GM12891 (cell line): ENCODE results near the gene MICAL3.

Experiments used
- DNase-seq: peaks from one replicate; pipeline ENCODE4 v3.0.0; 2011; ENCODE audit warnings: low spot score; ENCODE audit not compliant: insufficient read length
- FAIRE-seq: peaks from 2 replicates; lab custom pipeline; 2011; peaks lifted over from hg19 to GRCh38; lab: Jason Lieb, UNC
- PAX5 ChIP-seq: IDR thresholded peaks from 2 replicates; pipeline ENCODE4 v1.6.1; 2011; ENCODE audit warnings: low read length, moderate library complexity, mild to moderate bottlenecking; ENCODE audit not compliant: insufficient read depth, severe bottlenecking
- POLR2A ChIP-seq: IDR thresholded peaks from 2 replicates; pipeline ENCODE4 v1.6.1; 2011; ENCODE audit warnings: low read depth, low read length, control low read depth
- POLR2AphosphoS5 ChIP-seq: IDR thresholded peaks from 2 replicates; pipeline ENCODE4 v1.6.1; 2011; ENCODE audit warnings: low read depth, low read length, control low read depth
- POU2F2 ChIP-seq: IDR thresholded peaks from 2 replicates; pipeline ENCODE4 v1.6.1; 2011; ENCODE audit warnings: low read depth, mild to moderate bottlenecking, control low read depth, low read length, moderate library complexity
- SPI1 ChIP-seq: IDR thresholded peaks from 2 replicates; pipeline ENCODE4 v1.6.1; 2011; ENCODE audit warnings: low read depth, low read length, control low read depth
- TAF1 ChIP-seq: IDR thresholded peaks from 2 replicates; pipeline ENCODE4 v1.6.1; 2011; ENCODE audit warnings: low read depth, low read length, control low read depth

MICAL3 gene

GRCh38 chr22:17811119-17811518 lies 213.2 kb downstream of the MICAL3 start:
- TF ChIP-seq POLR2AphosphoS5 (no peak), SPI1 (no peak), POLR2A (no peak), TAF1 (no peak), PAX5 (no peak), POU2F2 (no peak)
- DNase-seq, result no peak
- FAIRE-seq, result no peak

GRCh38 chr22:17810570-17811116 lies 213.7 kb downstream of the MICAL3 start:
- TF ChIP-seq POLR2AphosphoS5 (no peak), POU2F2 (no peak), POLR2A (no peak), PAX5 (no peak), TAF1 (no peak), SPI1 (no peak)
- no peak for FAIRE-seq
- no peak for DNase-seq

GRCh38 chr22:17808693-17809403 lies 215.5 kb downstream of the MICAL3 start:
- TF ChIP-seq POU2F2, result no peak
- TF ChIP-seq SPI1, result no peak
- 0 out of 2 replicates have a peak, but pooled peaks have one; percentile 30 for TF ChIP-seq POLR2A
- TF ChIP-seq PAX5, result no peak
- FAIRE-seq (no peak), DNase-seq (no peak)

- TF ChIP-seq TAF1 (no peak), POLR2A (no peak), POU2F2 (no peak), PAX5 (no peak), SPI1 (no peak), POLR2AphosphoS5 (no peak)
- FAIRE-seq, result no peak
- no peak for DNase-seq
Measured at GRCh38 chr22:17807578-17808410, 216.6 kb downstream of the MICAL3 start.

GRCh38 chr22:17807086-17807485 lies 217.3 kb downstream of the MICAL3 start:
- TF ChIP-seq PAX5, result no peak
- TF ChIP-seq POLR2AphosphoS5, result no peak
- no peak for TF ChIP-seq POU2F2
- no peak for TF ChIP-seq TAF1
- no peak for TF ChIP-seq SPI1
- TF ChIP-seq POLR2A, result no peak
- FAIRE-seq, result no peak
- no peak for DNase-seq

GRCh38 chr22:17806437-17806836 lies 217.9 kb downstream of the MICAL3 start:
- TF ChIP-seq SPI1, result no peak
- no peak for TF ChIP-seq TAF1
- no peak for TF ChIP-seq POU2F2
- no peak for TF ChIP-seq POLR2A
- TF ChIP-seq PAX5, result no peak
- no peak for TF ChIP-seq POLR2AphosphoS5
- DNase-seq (no peak), FAIRE-seq (no peak)

- TF ChIP-seq POLR2A, result no peak
- no peak for TF ChIP-seq PAX5
- TF ChIP-seq POLR2AphosphoS5, result no peak
- DNase-seq, result no peak
- no peak for FAIRE-seq
Measured at GRCh38 chr22:17804331-17805080, 219.9 kb downstream of the MICAL3 start.

GRCh38 chr22:17803609-17804270 lies 220.6 kb downstream of the MICAL3 start:
- no peak; the same call in 1 of the 2 replicates for TF ChIP-seq POLR2AphosphoS5
- TF ChIP-seq POLR2A, result no peak
- FAIRE-seq, result peak; percentile 9
- no peak for DNase-seq
